ENCODE data around the gene OR5AP2.

DNA sequence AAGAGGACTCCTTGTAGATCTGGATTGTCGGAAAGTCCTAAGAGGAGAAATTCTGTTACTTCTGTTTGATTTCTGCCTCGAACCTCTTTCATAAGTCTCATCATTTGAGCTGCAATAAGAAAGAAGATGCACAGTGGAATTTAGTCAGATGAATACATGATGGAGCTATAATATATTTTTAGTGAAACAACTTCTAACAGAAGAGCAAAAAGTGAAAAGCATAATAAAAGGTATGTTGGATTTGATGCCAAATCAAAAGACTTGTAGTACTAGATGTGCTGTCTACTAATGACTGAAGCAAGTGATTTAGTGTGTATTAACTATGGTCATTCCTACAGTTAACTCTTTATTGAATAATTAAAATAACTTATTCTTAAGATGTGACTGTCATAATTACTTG is at the start of gene OR5AP2:
- no peak for TF ChIP-seq EP300 (IDR thresholded peaks at IDR 0.05)
- TF ChIP-seq CTCF (IDR thresholded peaks at IDR 0.05), result no peak
